ENCODE results near the gene WDHD1.
"Not testable (repeated sequence)": the region's sequence is repeated elsewhere in the genome, so short reads cannot be mapped to it uniquely, and the experiment has no call there.

Gene WDHD1

GRCh38 chr14:54955143-54955542, 71.8 kb downstream of the WDHD1 start:
- no peak for DNase-seq (ENCODE audit: low read depth)

- DNase-seq (ENCODE audit: low read depth): not testable (repeated sequence)
Observed at GRCh38 chr14:54953609-54954008, 73.3 kb downstream of the WDHD1 start.

- not testable (repeated sequence) for DNase-seq (ENCODE audit: low read depth)
Observed at GRCh38 chr14:54952803-54953202, 74.1 kb downstream of the WDHD1 start.

- DNase-seq (ENCODE audit: low read depth): no peak
Observed at GRCh38 chr14:54947230-54947629, 79.7 kb downstream of the WDHD1 start.

GRCh38 chr14:54946500-54946899, 80.4 kb downstream of the WDHD1 start:
- no peak for DNase-seq (ENCODE audit: low read depth)

GRCh38 chr14:54944737-54945391, 82.0 kb downstream of the WDHD1 start:
- no peak for DNase-seq (ENCODE audit: low read depth)

GRCh38 chr14:54942913-54943312, 84.0 kb downstream of the WDHD1 start:
- DNase-seq (ENCODE audit: low read depth): no peak

GRCh38 chr14:54936816-54937215, 90.1 kb downstream of the WDHD1 start:
- no peak for DNase-seq (ENCODE audit: low read depth)

- no peak for DNase-seq (ENCODE audit: low read depth)
Observed at GRCh38 chr14:54935958-54936357, 90.9 kb downstream of the WDHD1 start.

GRCh38 chr14:54935100-54935499, 91.8 kb downstream of the WDHD1 start:
- no peak for DNase-seq (ENCODE audit: low read depth)

GRCh38 chr14:54933006-54933405, 93.9 kb downstream of the WDHD1 start:
- no peak for DNase-seq (ENCODE audit: low read depth)

GRCh38 chr14:54931598-54932340, 95.1 kb downstream of the WDHD1 start:
- no peak for DNase-seq (ENCODE audit: low read depth)

GRCh38 chr14:54931101-54931500, 95.8 kb downstream of the WDHD1 start:
- no peak for DNase-seq (ENCODE audit: low read depth)

- no peak for DNase-seq (ENCODE audit: low read depth)
Observed at GRCh38 chr14:54929556-54929955, 97.3 kb downstream of the WDHD1 start.

- DNase-seq (ENCODE audit: low read depth): no peak
Observed at GRCh38 chr14:54928216-54928615, 98.7 kb downstream of the WDHD1 start.

- no peak for DNase-seq (ENCODE audit: low read depth)
Observed at GRCh38 chr14:54927551-54927950, 99.3 kb downstream of the WDHD1 start.

GRCh38 chr14:54926570-54926969, 100.3 kb downstream of the WDHD1 start:
- not testable (repeated sequence) for DNase-seq (ENCODE audit: low read depth)

- no peak for DNase-seq (ENCODE audit: low read depth)
Observed at GRCh38 chr14:54922598-54922997, 104.3 kb downstream of the WDHD1 start.

GRCh38 chr14:54920052-54920451, 106.8 kb downstream of the WDHD1 start:
- DNase-seq (ENCODE audit: low read depth): no peak

GRCh38 chr14:54919330-54919729, 107.6 kb downstream of the WDHD1 start:
- DNase-seq (ENCODE audit: low read depth): no peak

GRCh38 chr14:54918427-54918826, 108.5 kb downstream of the WDHD1 start:
- DNase-seq (ENCODE audit: low read depth): no peak

- no peak for DNase-seq (ENCODE audit: low read depth)
Observed at GRCh38 chr14:54916101-54916500, 110.8 kb downstream of the WDHD1 start.

- no peak for DNase-seq (ENCODE audit: low read depth)
Observed at GRCh38 chr14:54909817-54910558, 116.9 kb downstream of the WDHD1 start.

All from activated T-cell treated with anti-CD3 and anti-CD28 coated beads for 24 hours (primary cell).